A549 (cell line): ENCODE data around the gene ZNF775. TPM values are rescaled to one million over a fixed set of nuclear protein-coding genes. Genes with fewer than 3 reads are reported as not detected.

Experiments
- ATAC-seq, 2 experiments: fragments of 200-7000 bp in 1 of 2; fragments of >200 bp in 1 of 2; cut with Nextera tagmentation in 1 of 2; cut with Tn5 transposase in 1 of 2; 3 replicates each; pipeline versions ENCODE4 v1.8.0 to v1.9.1; 2018 to 2020; ENCODE audit warnings: mild to moderate bottlenecking in 1 of 2, moderate library complexity in 1 of 2
- CTCF ChIA-PET: fragments of 300-600 bp; sonication (Branson Sonifier 250); formaldehyde crosslinking; extraction: SDS; loops from one replicate; lab custom pipeline; 2021; ENCODE audit warnings: antibody characterized with exemption, inconsistent platforms; lab: Yijun Ruan, JAX
- POLR2A ChIA-PET: fragments of 350-600 bp; formaldehyde crosslinking; extraction: SDS; loops from one replicate; lab custom pipeline; 2021; ENCODE audit warnings: antibody characterized with exemption, inconsistent platforms; lab: Yijun Ruan, JAX
- DNase-seq, 2 experiments: peaks; one replicate each; pipeline versions ENCODE4 v3.0.0 to v3.0.0-alpha.2; 2011 to 2016; ENCODE audit warnings: low read depth in 1 of 2, low spot score in 1 of 2
- FAIRE-seq: peaks from 2 replicates; lab custom pipeline; 2011; peaks lifted over from hg19 to GRCh38; lab: Jason Lieb, UNC
- H3K27ac ChIP-seq, 2 experiments: fragments of >200 bp; sonication (Bioruptor Twin); formaldehyde crosslinking; 3 replicates each; pipeline ENCODE4 v1.5.1; 2016 to 2017
- H3K4me1 ChIP-seq: fragments of >200 bp; sonication (Bioruptor Twin); formaldehyde crosslinking; 3 replicates; pipeline ENCODE4 v1.6.1; 2016
- H3K4me2 ChIP-seq: fragments of >200 bp; sonication (Bioruptor Twin); formaldehyde crosslinking; 3 replicates; pipeline ENCODE4 v1.6.1; 2016
- H3K4me3 ChIP-seq: fragments of >200 bp; sonication (Bioruptor Twin); formaldehyde crosslinking; 3 replicates; pipeline ENCODE4 v1.5.1; 2016
- H3K9me3 ChIP-seq: fragments of >200 bp; sonication (Bioruptor Twin); formaldehyde crosslinking; 3 replicates; pipeline ENCODE4 v1.6.1; 2016
- CBX2 ChIP-seq: fragments of 200-600 bp; sonication (generic); IDR thresholded peaks from 2 replicates; pipeline ENCODE4 v1.6.1; 2016; ENCODE audit warnings: low read depth, mild to moderate bottlenecking, borderline replicate concordance
- CBX8 ChIP-seq: fragments of 200-600 bp; sonication (generic); IDR thresholded peaks from 2 replicates; pipeline ENCODE4 v1.6.1; 2016
- CHD4 ChIP-seq: fragments of 200-600 bp; sonication (generic); IDR thresholded peaks from 2 replicates; pipeline ENCODE4 v1.6.1; 2016; ENCODE audit warnings: antibody characterized with exemption, mild to moderate bottlenecking, borderline replicate concordance
- EHMT2 ChIP-seq: fragments of 200-600 bp; sonication (generic); IDR thresholded peaks from 2 replicates; pipeline ENCODE4 v1.6.1; 2016; ENCODE audit warnings: antibody characterized with exemption, low read depth, mild to moderate bottlenecking, moderate library complexity
- FOXS1 ChIP-seq: fragments of 250-450 bp; sonication (Bioruptor Pico); IDR thresholded peaks from 2 replicates; pipeline ENCODE4 v1.5.0; 2020; ENCODE audit warnings: mild to moderate bottlenecking, moderate library complexity
- GATA3 ChIP-seq: IDR thresholded peaks from 2 replicates; pipeline ENCODE4 v1.6.1; 2012; ENCODE audit warnings: borderline replicate concordance
- HOXB13 ChIP-seq: fragments of 250-450 bp; sonication (Bioruptor Pico); IDR thresholded peaks from 2 replicates; pipeline ENCODE4 v1.5.0; 2020; ENCODE audit warnings: low read depth, mild to moderate bottlenecking, moderate library complexity
- KDM1A ChIP-seq: fragments of 200-600 bp; sonication (generic); IDR thresholded peaks from 2 replicates; pipeline ENCODE4 v1.6.1; 2016; ENCODE audit warnings: low read depth, mild to moderate bottlenecking
- MAFK ChIP-seq: fragments of 450-650 bp; IDR thresholded peaks from 2 replicates; pipeline ENCODE4 v1.6.1; 2014; ENCODE audit not compliant: partially characterized antibody
- MYC ChIP-seq: IDR thresholded peaks from 2 replicates; pipeline ENCODE4 v1.6.1; 2012; ENCODE audit warnings: mild to moderate bottlenecking, inconsistent platforms, low read length, improper control_type of control experiment, borderline replicate concordance
- NFE2L2 ChIP-seq: fragments of 150-350 bp; conservative IDR thresholded peaks from 2 replicates; pipeline ENCODE4 v1.6.1; 2014; ENCODE audit warnings: low read length
- PHF8 ChIP-seq: fragments of 200-600 bp; sonication (generic); IDR thresholded peaks from 2 replicates; pipeline ENCODE4 v1.6.1; 2016; ENCODE audit warnings: low read depth, mild to moderate bottlenecking, antibody characterized with exemption, moderate library complexity, borderline replicate concordance
- REST ChIP-seq: fragments of 200-600 bp; sonication (generic); IDR thresholded peaks from 2 replicates; pipeline ENCODE4 v1.6.1; 2016; ENCODE audit warnings: antibody characterized with exemption, mild to moderate bottlenecking, moderate library complexity
- RFX5 ChIP-seq: fragments of 450-650 bp; IDR thresholded peaks from 2 replicates; pipeline ENCODE4 v1.7.1; 2014; ENCODE audit warnings: antibody characterized with exemption, mild to moderate bottlenecking, moderate library complexity
- USF2 ChIP-seq: fragments of 450-650 bp; IDR thresholded peaks from 2 replicates; pipeline ENCODE4 v1.6.1; 2014; ENCODE audit warnings: antibody characterized with exemption
- ZFP36 ChIP-seq: fragments of 450-650 bp; IDR thresholded peaks from 2 replicates; pipeline ENCODE4 v1.6.1; 2014; ENCODE audit warnings: borderline replicate concordance; ENCODE audit not compliant: partially characterized antibody
- ZNF302 ChIP-seq: fragments of 250-450 bp; sonication (Bioruptor Pico); IDR thresholded peaks from 2 replicates; pipeline ENCODE4 v1.9.0; 2021; ENCODE audit warnings: inconsistent platforms, mild to moderate bottlenecking, moderate library complexity
- WGBS: methylation state at CpG from one replicate; pipeline ENCODE4 v1.1.6; 2017; ENCODE audit errors: missing lambda C conversion rate; 5-methylcytosine and 5-hydroxymethylcytosine counted together
- polyA plus RNA-seq, 4 experiments: library from polyadenylated mRNA; depleted of rRNA in 3 of 4; stranded (reverse); fragments of >200 nt; fragmentation: RNase III in 1 of 4; extraction: RNeasy Plus Mini Kit Qiagen cat#74134 plus additional on column Dnase treatment in 1 of 4; gene quantifications; 2 replicates in 3 of 4; 3 replicates in 1 of 4; pipeline ENCODE4 v1.2.3, GENCODE V29; 2011 to 2017
- TF ChIP-seq, protein P1 (sequence below): IDR thresholded peaks from 2 replicates; pipeline ENCODE4 v1.6.1; 2012; ENCODE audit warnings: low read depth, borderline replicate concordance
- TF ChIP-seq, protein P2 (sequence below): fragments of >200 bp; sonication (Bioruptor Twin); formaldehyde crosslinking; IDR thresholded peaks from 2 replicates; pipeline ENCODE4 v1.6.1; 2016

Gene ZNF775
- polyA plus RNA-seq, 2 of the 4 experiments (the other 2 are of a cell fraction): 1.7 to 5.4 TPM

DNA sequence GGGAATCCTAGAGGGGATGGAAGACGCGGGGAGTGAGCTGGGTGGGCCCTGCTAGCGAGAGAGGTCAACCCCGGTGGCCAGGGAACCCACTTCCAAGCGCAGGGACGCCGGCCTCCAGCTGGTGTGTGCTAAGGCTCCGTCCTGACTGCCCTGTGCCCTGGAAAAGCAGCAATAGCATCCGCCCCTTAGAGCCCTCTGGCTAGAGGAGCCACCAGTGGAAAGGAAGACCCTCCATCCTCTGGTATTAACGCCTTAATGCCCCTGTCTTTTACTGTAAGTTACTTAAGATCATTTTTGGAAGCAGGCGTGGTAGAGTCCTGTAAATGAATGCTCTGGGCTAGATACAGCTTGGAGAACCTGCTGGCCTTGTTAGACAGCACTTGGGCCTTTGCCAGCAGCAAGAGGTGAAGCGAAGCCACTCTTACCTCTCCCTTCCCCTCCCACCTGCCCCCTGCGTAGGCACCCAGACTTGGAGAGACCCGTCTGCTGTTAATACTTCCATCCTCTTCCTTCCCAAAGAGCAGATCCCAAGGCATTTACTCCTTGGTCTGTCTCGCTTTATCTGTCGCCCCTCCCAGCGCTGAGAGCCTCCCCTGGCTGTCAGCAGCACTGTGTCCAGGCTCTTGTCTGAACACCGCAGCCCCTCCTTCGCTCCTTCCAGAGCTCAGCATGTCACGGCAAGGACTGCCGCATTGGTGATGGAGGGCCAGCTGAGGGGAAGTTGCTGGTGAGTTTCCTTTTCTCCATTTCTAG is 5.9 kb upstream of the ZNF775 start:
- no peak for TF ChIP-seq USF2
- no peak for TF ChIP-seq CBX8
- TF ChIP-seq CBX2: no peak
- TF ChIP-seq, all 56 proteins: peak for 0
- WGBS: 96% methylated on average over 21 of the region's 21 CpGs
- CTCF ChIA-PET: interaction anchor here (1.0 kb wide), 1 partner anchor 18 kb away, joined by 3 read pairs; no protein-coding TSS in a partner anchor
- ATAC-seq (no peak), DNase-seq (no peak), FAIRE-seq (no peak)
- POLR2A ChIA-PET: no interaction called here
- Histone ChIP-seq H3K4me1 (peaks cover 35% of the 10 kb centered on the region), H3K27ac (no peak overlapping the region), H3K9me3 (no peaks in the 10 kb centered on the region), H3K4me2 (no peak overlapping the region), H3K4me3 (no peak overlapping the region)

- ATAC-seq (no peak), DNase-seq (no peak), FAIRE-seq (no peak)
- Histone ChIP-seq H3K9me3 (no peaks in the 10 kb centered on the region), H3K4me1 (peaks cover 37% of the 10 kb centered on the region), H3K4me2 (no peak overlapping the region), H3K4me3 (no peak overlapping the region), H3K27ac (no peak overlapping the region)
- ChIA-PET POLR2A (no interaction called here), CTCF (interaction anchor here (1.0 kb wide), 1 partner anchor 19 kb away, joined by 3 read pairs; no protein-coding TSS in a partner anchor)
- TF ChIP-seq MAFK: no peak
- no peak for TF ChIP-seq GATA3
- TF ChIP-seq, protein P1, sequence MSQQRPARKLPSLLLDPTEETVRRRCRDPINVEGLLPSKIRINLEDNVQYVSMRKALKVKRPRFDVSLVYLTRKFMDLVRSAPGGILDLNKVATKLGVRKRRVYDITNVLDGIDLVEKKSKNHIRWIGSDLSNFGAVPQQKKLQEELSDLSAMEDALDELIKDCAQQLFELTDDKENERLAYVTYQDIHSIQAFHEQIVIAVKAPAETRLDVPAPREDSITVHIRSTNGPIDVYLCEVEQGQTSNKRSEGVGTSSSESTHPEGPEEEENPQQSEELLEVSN: no peak
- no peak for TF ChIP-seq REST
- TF ChIP-seq ZNF302 (CRISPR knock-in tag): no peak
- TF ChIP-seq ZFP36: no peak
- no peak for TF ChIP-seq MYC
- no peak for TF ChIP-seq RFX5
- no peak for TF ChIP-seq PHF8
- TF ChIP-seq NFE2L2: no peak
- no peak for TF ChIP-seq CHD4
- TF ChIP-seq, protein P2, sequence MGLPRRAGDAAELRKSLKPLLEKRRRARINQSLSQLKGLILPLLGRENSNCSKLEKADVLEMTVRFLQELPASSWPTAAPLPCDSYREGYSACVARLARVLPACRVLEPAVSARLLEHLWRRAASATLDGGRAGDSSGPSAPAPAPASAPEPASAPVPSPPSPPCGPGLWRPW: no peak
- WGBS: 91% methylated on average over 3 of the region's 4 CpGs
These were observed 5.1 kb upstream of the ZNF775 start for GRCh38 chr7:150374026-150374425.

GRCh38 chr7:150374472-150374871 is 4.7 kb upstream of the ZNF775 start:
- Histone ChIP-seq H3K4me2 (no peak overlapping the region), H3K4me3 (no peak overlapping the region), H3K9me3 (no peaks in the 10 kb centered on the region)
- WGBS: 93% methylated on average over 5 of the region's 5 CpGs
- POLR2A ChIA-PET: no interaction called here
- ATAC-seq (no peak), DNase-seq (no peak), FAIRE-seq (no peak)
- TF ChIP-seq FOXS1 (CRISPR knock-in tag) (no peak), HOXB13 (no peak), ZFP36 (no peak), EHMT2 (no peak), KDM1A (no peak)
- TF ChIP-seq, all 56 proteins: peak for 0
- Histone ChIP-seq H3K27ac (no peak overlapping the region), H3K4me1 (peaks cover 37% of the 10 kb centered on the region)
- CTCF ChIA-PET: interaction anchor here (1.0 to 1.8 kb wide), 3 partner anchors 8 to 21 kb away, joined by 3 to 4 read pairs (median 3); no protein-coding TSS in a partner anchor
